ENCODE data around the gene NFIA.
A peak's percentile ranks its signal among the peaks of the same experiment; 100 is the strongest.

The NFIA gene

GRCh38 chr1:61225478-61225877 is 143.1 kb downstream of the NFIA start:
- DNase-seq, result no peak

- no peak for DNase-seq
Observed at GRCh38 chr1:61226791-61227567, 144.6 kb downstream of the NFIA start.

DNA sequence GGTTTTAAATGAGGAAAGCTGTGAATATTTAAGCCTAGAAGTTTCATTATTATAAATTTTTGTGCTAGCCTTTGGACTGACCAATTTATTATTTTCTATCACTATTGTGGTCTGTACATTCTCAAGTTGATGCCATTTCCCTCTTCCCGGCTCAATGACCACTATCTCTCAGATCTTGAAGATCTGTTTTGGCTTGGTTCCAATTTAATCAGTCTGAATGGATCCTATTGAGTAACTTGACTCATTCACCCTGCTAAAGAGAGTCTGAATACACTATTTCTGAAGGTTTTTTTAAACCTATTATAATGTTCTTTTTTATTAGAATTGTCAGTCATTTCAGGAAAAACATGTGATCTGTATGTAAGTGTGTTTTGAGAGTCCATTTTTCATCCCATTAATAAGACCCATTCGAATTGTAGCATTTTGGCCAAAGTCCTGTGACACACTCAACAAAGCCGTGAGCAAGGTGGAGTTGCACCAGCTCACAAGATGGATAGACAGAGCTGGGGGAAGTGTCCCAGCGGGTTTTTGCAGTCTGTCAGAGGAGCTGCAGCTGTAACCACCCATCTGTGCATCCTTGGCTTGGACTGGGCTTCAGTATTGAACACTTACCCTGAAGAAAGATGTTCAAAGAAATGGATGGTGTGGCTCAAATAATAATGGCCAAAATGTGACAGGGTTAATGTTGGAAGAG is 145.6 kb downstream of the NFIA start:
- no peak for DNase-seq

GRCh38 chr1:61230523-61230922 is 148.2 kb downstream of the NFIA start:
- DNase-seq, result no peak

DNA sequence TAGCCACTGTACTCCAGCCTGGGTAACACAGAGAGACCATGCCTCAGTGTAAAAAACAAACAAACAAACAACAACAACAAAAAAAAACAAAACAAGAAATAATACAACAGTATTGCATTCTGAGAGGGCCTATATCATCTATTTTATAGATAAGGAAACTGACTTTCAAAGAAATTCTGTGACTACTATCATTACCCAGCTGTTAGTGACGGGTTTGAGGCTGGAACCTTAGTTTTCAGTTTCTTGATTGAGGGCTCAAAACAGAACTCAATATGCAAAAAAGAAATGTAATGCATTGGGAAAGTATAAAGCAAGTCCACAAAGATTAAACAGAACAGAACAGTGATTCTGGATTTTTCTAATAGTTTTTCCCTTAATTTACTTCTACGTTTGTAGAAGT is 149.4 kb downstream of the NFIA start:
- no peak for DNase-seq

GRCh38 chr1:61233121-61233660 is 150.8 kb downstream of the NFIA start:
- DNase-seq, result no peak

DNA sequence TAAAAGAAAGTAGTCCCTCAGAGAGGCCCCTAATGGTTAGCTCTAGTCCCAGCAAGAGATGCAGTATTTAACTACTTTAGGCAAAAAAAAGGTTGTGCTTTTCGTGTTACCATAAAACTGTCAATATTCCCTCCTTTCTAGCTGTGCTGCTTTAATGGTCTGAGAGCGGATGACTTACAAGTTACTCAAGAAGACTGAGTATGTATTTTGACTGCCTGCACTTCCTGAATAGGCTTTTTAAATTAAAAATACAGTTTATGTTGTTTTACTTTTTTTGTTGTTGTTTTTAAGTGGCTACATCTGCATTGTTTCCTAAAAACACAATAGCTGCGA is 152.2 kb downstream of the NFIA start:
- no peak for DNase-seq

DNA sequence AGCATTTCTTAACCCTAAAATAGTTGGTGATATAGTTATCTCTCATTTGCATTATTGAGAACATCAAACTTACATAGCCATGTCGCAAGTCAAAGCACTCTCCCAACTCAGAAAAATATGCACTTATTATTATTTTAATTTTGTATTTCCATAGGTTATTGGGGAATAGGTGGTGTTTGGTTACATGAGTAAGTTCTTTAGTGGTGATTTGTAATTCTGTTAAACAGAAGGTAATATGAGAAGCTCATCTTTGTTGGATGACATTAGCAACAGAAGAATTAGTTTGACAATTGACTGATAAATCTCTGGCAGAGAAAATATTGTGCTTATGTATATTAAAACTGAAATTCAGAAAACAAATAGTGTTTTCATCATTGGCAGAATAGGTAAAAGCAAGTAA is 154.8 kb downstream of the NFIA start:
- no peak for DNase-seq

DNA sequence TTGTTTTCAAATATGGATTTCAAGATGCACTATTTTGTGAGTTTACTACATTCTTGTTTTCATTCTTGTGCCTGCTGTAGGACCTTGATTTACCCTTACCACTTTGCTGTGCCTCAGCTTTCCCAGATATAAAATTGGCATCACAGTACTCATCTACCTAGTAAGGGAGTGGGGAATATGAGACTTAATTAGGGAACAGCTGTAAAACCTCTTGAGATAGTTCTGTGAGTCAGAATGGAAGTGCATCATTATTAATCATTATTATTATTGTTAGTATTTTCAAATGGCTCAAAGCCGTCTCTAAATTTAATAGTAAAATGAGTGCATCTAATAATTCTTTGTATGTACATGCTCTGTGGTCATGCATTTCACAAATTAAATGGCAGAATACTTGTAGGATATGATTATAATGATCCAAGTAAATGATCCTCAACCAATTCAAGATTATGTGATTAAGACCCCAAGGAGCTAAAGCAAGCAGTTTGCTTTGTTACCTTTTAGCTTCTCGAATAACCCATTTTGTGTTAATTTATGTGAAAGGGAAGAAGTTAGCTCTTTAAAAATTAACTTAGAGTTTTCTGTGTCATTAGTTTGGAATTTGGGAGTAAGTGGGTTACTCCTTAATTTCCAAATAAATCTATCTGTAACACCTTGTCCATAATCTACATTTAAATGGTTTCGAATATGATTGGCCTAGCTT is 155.4 kb downstream of the NFIA start:
- no peak for DNase-seq

- no peak for DNase-seq
Observed at GRCh38 chr1:61238359-61238665, 156.0 kb downstream of the NFIA start.

GRCh38 chr1:61240878-61241277 is 158.5 kb downstream of the NFIA start:
- DNase-seq, result no peak

- DNase-seq, result no peak
Observed at GRCh38 chr1:61241411-61241838, 159.1 kb downstream of the NFIA start.

- DNase-seq, result no peak
Observed at GRCh38 chr1:61241973-61242381, 159.6 kb downstream of the NFIA start.

DNA sequence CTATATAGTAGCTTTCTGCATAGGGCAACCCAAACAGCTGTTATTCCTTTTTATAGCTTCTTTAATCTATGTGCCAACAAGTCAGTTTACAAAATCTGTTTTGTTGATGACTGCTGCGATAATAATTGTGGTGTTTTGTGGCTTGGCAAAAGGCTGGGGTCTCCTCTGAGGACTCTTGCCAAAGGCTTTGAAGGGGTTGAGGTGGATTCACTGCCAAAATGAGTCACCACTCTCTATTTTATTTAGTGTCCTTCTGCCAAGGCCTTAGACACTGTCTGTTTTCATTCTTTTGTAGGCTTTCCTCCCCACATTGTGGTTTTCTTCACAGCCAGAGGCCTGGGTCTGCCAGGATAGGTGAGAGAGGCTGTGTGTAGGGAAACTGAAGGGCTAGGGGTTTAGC is 161.8 kb downstream of the NFIA start:
- DNase-seq, result no peak

- peak; percentile 10 for DNase-seq
Observed at GRCh38 chr1:61245696-61246400, 163.5 kb downstream of the NFIA start.

GRCh38 chr1:61247051-61247825 is 164.9 kb downstream of the NFIA start:
- DNase-seq, result no peak

DNA sequence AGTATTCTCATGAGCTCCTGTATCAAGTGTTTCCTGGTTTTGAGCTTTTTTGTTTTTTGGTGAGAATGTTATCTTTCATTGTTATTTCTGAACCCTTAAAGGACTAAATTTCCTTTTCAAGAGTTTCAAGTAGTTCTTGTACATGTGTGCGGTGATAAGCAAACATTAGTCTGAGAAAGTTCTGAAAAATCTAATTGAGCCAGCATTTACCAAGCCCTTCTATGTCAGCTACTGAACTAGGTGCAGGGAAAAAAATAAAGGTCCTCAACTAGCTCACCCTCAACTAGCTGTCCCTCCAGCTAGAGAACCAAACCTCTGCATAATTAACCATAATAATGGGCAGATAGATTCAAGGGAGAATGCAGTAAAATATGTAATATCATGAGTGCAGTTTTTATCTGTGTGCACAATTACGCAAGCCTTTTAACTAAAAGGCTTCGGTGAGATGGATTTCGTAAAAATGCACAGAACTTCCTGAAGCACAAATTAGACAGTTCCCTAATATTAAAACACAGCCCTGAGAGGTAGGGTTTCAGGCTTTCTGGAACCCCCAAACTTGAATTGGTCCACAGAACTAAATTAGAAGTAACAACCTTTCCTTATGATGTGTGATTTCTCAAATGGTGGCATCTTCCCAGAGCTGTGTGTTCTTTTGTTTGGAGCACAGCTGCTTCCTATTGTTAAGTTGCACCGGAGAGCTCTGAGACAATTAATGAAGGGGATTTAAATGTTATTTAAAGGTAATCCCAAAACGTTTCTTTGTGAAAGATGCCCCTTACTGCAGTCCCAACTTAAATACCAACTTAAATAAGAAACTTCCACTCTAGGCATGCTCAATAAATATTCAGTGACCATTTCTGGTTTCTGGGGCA is 165.8 kb downstream of the NFIA start:
- DNase-seq, result peak; percentile 27

GRCh38 chr1:61250933-61251332 is 168.6 kb downstream of the NFIA start:
- DNase-seq, result no peak

- peak; percentile 38 for DNase-seq
Observed at GRCh38 chr1:61253059-61253735, 170.8 kb downstream of the NFIA start.

DNA sequence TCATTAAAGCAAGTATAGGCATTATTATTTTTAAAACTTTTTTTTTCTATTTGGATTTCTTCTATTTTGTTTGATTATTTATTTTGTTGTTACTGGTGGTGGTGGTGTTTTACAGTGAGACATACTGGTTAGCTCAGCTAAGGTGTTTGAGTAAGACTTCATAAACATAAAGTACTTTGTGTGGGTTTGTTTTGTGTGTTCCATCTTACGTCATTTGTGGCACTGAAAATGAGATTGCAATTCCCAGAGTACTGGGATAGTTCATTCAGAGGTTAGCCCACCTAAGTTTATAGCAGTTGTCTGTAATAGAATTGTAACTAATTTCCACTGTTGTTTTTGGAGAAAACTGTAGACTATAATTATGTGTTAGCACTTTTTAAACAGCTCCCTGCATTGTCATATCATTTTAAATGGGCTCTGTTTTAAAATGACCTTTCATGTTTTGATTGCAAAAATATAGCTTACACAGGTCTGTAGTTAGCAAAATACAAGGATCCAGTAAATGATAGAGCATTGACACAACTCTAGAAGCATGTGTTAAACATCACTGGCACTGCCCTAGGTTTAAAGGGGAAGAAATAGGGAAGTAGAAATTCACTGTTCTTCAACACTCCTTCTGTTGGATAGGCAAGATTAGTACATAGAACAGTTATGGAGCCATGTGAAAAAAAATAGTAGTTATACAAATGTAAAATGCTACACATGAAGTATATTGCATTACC is 171.7 kb downstream of the NFIA start:
- DNase-seq, result peak; percentile 47

All from inflammatory macrophage treated with lipopolysaccharide for 4 hours (primary cell).